ENCODE results near the gene NBPF26.
A peak's percentile ranks its signal among the peaks of the same experiment; 100 is the strongest.
"Not testable (repeated sequence)": the region's sequence is repeated elsewhere in the genome, so short reads cannot be mapped to it uniquely, and the experiment has no call there.

Gene NBPF26

DNA sequence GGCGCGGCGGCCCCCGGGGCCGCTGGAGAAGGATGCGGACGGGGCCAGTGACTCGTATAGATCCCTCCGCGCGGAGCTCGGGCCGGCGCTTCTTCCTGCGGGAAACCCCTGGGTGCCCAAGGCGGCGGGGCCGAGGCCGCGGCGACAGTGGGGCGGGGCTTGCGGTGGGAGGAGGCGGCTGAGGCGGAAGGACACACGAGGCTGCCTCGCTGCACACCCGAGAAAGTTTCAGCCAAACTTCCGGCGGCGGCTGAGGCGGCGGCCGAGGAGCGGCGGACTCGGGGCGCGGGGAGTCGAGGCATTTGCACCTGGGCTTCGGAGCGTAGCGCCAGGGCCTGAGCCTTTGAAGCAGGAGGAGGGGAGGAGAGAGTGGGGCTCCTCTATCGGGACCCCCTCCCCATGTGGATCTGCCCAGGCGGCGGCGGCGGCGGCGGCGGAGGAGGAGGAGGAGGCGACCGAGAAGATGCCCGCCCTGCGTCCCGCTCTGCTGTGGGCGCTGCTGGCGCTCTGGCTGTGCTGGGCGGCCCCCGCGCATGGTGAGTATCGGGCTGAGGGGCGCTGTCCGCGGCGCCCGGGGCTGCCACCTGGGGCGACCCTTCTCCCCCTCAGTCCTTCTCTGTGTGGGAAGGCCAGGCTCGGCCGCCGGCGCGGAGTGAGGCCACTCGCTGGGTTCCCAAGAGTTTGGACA, at the start of gene NBPF26:
TSS of gene NBPF26 (plus strand) at position 231 of the 688 bp plus-strand sequence.
- H3K27me3 ChIP-seq (ENCODE audit: insufficient read depth, low read length); H3K4me1 ChIP-seq (ENCODE audit: insufficient read depth, low read length, severe bottlenecking); H3K27ac ChIP-seq (ENCODE audit: low read depth, low read length, poor library complexity, severe bottlenecking); H2AFZ ChIP-seq (ENCODE audit: low read length); H3F3A ChIP-seq (ENCODE audit: insufficient read depth, low read length); H3K36me3 ChIP-seq (ENCODE audit: insufficient read depth, low read length); H3K79me2 ChIP-seq (ENCODE audit: insufficient read depth, low read length); H3K9me3 ChIP-seq (ENCODE audit: low read length); H4K20me1 ChIP-seq (ENCODE audit: insufficient read depth, low read length); H3K9me2 ChIP-seq (ENCODE audit: low read depth, low read length): not testable (repeated sequence)
- H3K4me3 ChIP-seq (ENCODE audit: low read depth, low read length, poor library complexity, severe bottlenecking) = peak within 1 kb of the TSS; percentile 71
- H3K4me2 ChIP-seq (ENCODE audit: low read length) = peak within 1 kb of the TSS; percentile 66
- H3K9ac ChIP-seq (ENCODE audit: low read length) = peak within 1 kb of the TSS; percentile 67

DNA sequence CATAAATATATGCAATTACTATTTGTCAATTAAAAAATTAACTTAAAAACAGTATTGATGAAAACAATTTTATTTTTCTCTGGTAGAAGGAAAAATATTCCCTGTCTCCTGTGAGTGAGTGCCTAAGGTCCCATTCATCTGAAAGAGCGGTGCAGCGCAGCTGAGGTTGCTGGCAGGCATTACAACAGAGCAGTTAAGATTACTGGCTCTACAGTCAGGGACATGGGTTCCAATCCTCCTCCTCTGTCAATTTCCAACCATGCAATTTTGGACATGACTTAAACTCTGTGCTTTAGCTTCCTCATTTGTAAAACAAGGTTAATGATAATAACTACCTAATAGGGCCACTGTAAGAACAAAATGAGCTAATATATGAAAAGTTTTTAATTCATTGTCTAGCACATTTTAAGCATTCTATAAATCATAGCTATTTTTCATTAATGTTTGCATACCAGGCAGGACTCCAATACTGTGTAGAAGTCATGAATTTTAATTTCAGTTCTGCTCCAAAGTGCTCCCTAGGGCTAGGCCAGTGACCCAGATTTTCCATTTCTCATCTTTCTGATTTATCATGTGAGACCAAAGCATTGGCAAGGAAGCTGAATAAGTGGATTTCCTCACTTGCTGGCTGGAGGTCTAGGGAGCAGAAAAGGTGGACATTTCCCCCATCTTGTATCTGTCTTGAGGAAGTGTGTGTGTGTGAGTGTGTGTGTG, 43.5 kb upstream of the NBPF26 start:
- not testable (repeated sequence) for H4K20me1 ChIP-seq (ENCODE audit: insufficient read depth, low read length); H3K4me1 ChIP-seq (ENCODE audit: insufficient read depth, low read length, severe bottlenecking); H3K9me2 ChIP-seq (ENCODE audit: low read depth, low read length); H3K4me2 ChIP-seq (ENCODE audit: low read length); H3K79me2 ChIP-seq (ENCODE audit: insufficient read depth, low read length); H3K36me3 ChIP-seq (ENCODE audit: insufficient read depth, low read length); H3K27me3 ChIP-seq (ENCODE audit: insufficient read depth, low read length); H3K9me3 ChIP-seq (ENCODE audit: low read length); H2AFZ ChIP-seq (ENCODE audit: low read length); H3K9ac ChIP-seq (ENCODE audit: low read length); H3K27ac ChIP-seq (ENCODE audit: low read depth, low read length, poor library complexity, severe bottlenecking); H3F3A ChIP-seq (ENCODE audit: insufficient read depth, low read length); H3K4me3 ChIP-seq (ENCODE audit: low read depth, low read length, poor library complexity, severe bottlenecking)

DNA sequence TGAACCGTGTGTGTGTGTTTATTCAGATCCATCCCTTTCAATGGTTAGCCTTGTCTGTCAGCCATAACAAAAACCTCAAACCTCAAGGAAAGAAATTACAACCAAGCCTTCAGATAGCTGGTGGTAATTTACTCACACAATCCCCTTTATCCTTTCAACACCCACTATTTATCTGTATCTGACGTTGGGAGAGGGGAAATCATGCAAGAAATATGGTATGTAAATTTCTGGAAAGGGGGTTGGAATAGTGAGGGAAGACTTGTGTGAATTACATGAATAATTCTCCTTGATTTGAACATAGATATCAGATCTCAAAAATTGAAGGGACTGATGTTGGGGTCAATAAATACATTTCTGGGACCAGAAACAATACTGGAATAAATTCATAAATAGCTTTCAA, 42.8 kb upstream of the NBPF26 start:
- not testable (repeated sequence) for H3K4me1 ChIP-seq (ENCODE audit: insufficient read depth, low read length, severe bottlenecking); H3K9me3 ChIP-seq (ENCODE audit: low read length); H3K4me2 ChIP-seq (ENCODE audit: low read length); H2AFZ ChIP-seq (ENCODE audit: low read length); H3K27me3 ChIP-seq (ENCODE audit: insufficient read depth, low read length); H3K79me2 ChIP-seq (ENCODE audit: insufficient read depth, low read length); H3K27ac ChIP-seq (ENCODE audit: low read depth, low read length, poor library complexity, severe bottlenecking); H4K20me1 ChIP-seq (ENCODE audit: insufficient read depth, low read length); H3F3A ChIP-seq (ENCODE audit: insufficient read depth, low read length); H3K36me3 ChIP-seq (ENCODE audit: insufficient read depth, low read length); H3K4me3 ChIP-seq (ENCODE audit: low read depth, low read length, poor library complexity, severe bottlenecking); H3K9ac ChIP-seq (ENCODE audit: low read length); H3K9me2 ChIP-seq (ENCODE audit: low read depth, low read length)

DNA sequence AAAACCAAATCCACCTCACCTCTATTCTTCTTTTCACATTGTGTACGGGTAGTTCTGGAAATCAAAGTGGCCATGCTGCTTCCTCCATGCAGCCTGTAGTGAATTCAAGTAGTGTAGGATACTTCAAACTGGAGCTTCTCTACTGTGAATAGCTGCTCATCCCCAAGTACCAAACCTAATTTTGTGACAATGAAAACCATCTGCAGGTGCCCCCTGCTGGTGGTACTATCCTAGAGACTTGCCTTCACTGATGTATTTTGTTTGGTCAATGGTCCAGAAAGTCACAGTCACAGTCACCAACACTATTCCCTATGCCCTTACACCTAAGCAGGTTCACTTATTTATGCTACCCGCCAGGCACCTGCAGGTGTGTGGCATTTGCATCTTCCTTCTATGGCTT, 39.3 kb upstream of the NBPF26 start:
- not testable (repeated sequence) for H3K4me3 ChIP-seq (ENCODE audit: low read depth, low read length, poor library complexity, severe bottlenecking); H3K27me3 ChIP-seq (ENCODE audit: insufficient read depth, low read length); H3K79me2 ChIP-seq (ENCODE audit: insufficient read depth, low read length)

DNA sequence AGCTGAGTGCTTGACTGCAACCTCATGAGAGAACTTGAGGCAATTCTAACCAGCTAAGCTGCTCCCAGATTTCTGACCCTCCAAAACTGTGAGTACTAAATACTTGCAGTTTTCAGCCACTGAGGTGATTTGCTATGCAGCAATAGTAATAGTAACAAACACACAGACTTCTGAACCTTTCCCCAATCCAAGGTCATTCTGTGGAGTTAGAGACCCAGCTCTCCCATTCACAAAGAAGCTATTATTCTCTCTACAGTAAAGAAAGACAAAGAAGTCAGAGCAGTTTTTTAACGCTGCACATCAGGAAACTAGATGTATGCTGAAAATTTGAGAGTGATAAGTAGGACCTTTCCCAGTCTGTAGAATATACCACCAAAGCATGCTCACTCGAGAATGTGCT, 38.1 kb upstream of the NBPF26 start:
- not testable (repeated sequence) for H3K9me2 ChIP-seq (ENCODE audit: low read depth, low read length); H3K4me1 ChIP-seq (ENCODE audit: insufficient read depth, low read length, severe bottlenecking); H3K4me2 ChIP-seq (ENCODE audit: low read length); H3F3A ChIP-seq (ENCODE audit: insufficient read depth, low read length); H2AFZ ChIP-seq (ENCODE audit: low read length); H3K9ac ChIP-seq (ENCODE audit: low read length); H3K4me3 ChIP-seq (ENCODE audit: low read depth, low read length, poor library complexity, severe bottlenecking); H3K79me2 ChIP-seq (ENCODE audit: insufficient read depth, low read length); H4K20me1 ChIP-seq (ENCODE audit: insufficient read depth, low read length); H3K27ac ChIP-seq (ENCODE audit: low read depth, low read length, poor library complexity, severe bottlenecking); H3K36me3 ChIP-seq (ENCODE audit: insufficient read depth, low read length); H3K9me3 ChIP-seq (ENCODE audit: low read length); H3K27me3 ChIP-seq (ENCODE audit: insufficient read depth, low read length)

More for the DNA sequence above, 39.3 kb upstream of the NBPF26 start:
- not testable (repeated sequence) for H3K36me3 ChIP-seq (ENCODE audit: insufficient read depth, low read length); H3K4me2 ChIP-seq (ENCODE audit: low read length); H3K9me2 ChIP-seq (ENCODE audit: low read depth, low read length); H3K27ac ChIP-seq (ENCODE audit: low read depth, low read length, poor library complexity, severe bottlenecking); H3K9me3 ChIP-seq (ENCODE audit: low read length); H3K9ac ChIP-seq (ENCODE audit: low read length); H4K20me1 ChIP-seq (ENCODE audit: insufficient read depth, low read length); H2AFZ ChIP-seq (ENCODE audit: low read length); H3K4me1 ChIP-seq (ENCODE audit: insufficient read depth, low read length, severe bottlenecking); H3F3A ChIP-seq (ENCODE audit: insufficient read depth, low read length)

DNA sequence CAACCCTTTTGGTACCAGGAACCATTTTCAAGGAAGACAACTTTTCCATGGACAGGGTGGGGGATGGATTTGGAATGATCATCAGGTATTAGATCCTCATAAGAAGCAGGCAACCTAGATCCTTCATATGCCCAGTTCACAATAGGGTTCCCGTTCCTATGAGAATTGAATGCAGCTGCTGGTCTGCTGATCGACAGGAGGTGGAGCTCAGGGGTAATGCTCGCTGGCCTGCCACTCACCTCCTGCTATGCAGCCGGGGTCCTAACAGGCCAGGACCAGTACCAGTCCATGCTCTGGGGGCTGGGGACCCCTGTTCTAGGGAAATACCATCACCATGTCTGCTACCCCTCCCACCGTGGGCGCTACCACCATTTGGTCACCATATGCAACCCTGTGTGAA, 36.5 kb upstream of the NBPF26 start:
- not testable (repeated sequence) for H3K4me1 ChIP-seq (ENCODE audit: insufficient read depth, low read length, severe bottlenecking); H3K9me3 ChIP-seq (ENCODE audit: low read length); H3K36me3 ChIP-seq (ENCODE audit: insufficient read depth, low read length); H3K79me2 ChIP-seq (ENCODE audit: insufficient read depth, low read length); H3K27ac ChIP-seq (ENCODE audit: low read depth, low read length, poor library complexity, severe bottlenecking); H4K20me1 ChIP-seq (ENCODE audit: insufficient read depth, low read length); H2AFZ ChIP-seq (ENCODE audit: low read length); H3K27me3 ChIP-seq (ENCODE audit: insufficient read depth, low read length); H3K9me2 ChIP-seq (ENCODE audit: low read depth, low read length); H3K4me3 ChIP-seq (ENCODE audit: low read depth, low read length, poor library complexity, severe bottlenecking); H3K9ac ChIP-seq (ENCODE audit: low read length); H3F3A ChIP-seq (ENCODE audit: insufficient read depth, low read length); H3K4me2 ChIP-seq (ENCODE audit: low read length)

DNA sequence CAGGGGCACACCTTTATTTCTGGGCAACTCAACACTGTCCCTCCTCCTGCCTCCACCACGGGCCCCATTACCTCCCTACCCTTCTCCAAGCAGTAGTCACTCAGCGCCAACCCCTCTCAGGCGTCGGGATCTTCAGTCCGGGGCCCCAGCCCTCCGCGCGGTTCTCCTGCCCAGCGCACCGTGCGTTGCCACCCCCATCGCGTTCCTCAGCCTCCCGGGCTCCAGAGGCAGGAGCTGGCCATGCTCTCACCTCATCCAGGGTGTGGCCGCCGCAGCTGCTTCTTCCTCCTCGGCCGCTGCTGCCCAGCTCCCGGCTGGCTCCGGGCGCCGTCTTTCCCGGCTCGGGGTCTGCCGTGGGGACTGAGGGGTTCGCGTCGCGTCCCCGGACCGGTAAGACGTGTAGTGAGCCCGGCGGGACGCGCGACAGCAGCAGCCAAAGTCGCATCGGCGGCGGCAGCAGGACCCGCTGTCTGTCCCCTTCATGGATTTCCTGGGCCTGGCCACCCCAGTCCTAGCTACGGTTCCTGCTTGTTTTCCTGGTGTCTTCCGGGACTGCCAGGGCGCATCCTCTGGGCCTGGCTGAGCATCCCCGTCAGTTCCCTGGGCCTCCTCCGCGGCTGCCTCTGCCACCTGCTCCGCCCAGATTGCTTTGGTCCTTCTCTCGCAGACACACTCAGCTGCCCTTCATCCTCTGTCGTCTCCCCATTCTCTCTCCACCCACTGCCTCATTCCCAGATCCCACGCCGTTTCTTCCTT, 22.8 kb upstream of the NBPF26 start:
- not testable (repeated sequence) for H3K4me3 ChIP-seq (ENCODE audit: low read depth, low read length, poor library complexity, severe bottlenecking); H3K79me2 ChIP-seq (ENCODE audit: insufficient read depth, low read length); H3K9me3 ChIP-seq (ENCODE audit: low read length); H3K9me2 ChIP-seq (ENCODE audit: low read depth, low read length); H3F3A ChIP-seq (ENCODE audit: insufficient read depth, low read length); H3K27ac ChIP-seq (ENCODE audit: low read depth, low read length, poor library complexity, severe bottlenecking); H3K27me3 ChIP-seq (ENCODE audit: insufficient read depth, low read length); H3K4me1 ChIP-seq (ENCODE audit: insufficient read depth, low read length, severe bottlenecking); H3K9ac ChIP-seq (ENCODE audit: low read length); H3K4me2 ChIP-seq (ENCODE audit: low read length); H3K36me3 ChIP-seq (ENCODE audit: insufficient read depth, low read length); H2AFZ ChIP-seq (ENCODE audit: low read length); H4K20me1 ChIP-seq (ENCODE audit: insufficient read depth, low read length)
